Karpas-422 (cell line): ENCODE results near the gene ORC6. TPM values are rescaled to one million over a fixed set of nuclear protein-coding genes. Genes with fewer than 3 reads are reported as not detected.

Experiments used
- DNase-seq: peaks from one replicate; pipeline ENCODE4 v3.0.0-alpha.2; 2015
- H2AFZ ChIP-seq: fragments of 200-600 bp; sonication (generic); 2 replicates; pipeline ENCODE4 v1.6.1; 2014; ENCODE audit warnings: antibody characterized with exemption, low read length, mixed read lengths
- H3K27ac ChIP-seq: fragments of 200-600 bp; sonication (generic); 2 replicates; pipeline ENCODE4 v1.5.1; 2014; ENCODE audit warnings: mild to moderate bottlenecking, low read length, moderate library complexity
- H3K27me3 ChIP-seq: fragments of 200-600 bp; sonication (generic); 2 replicates; pipeline ENCODE4 v1.6.1; 2014; ENCODE audit warnings: low read length, mixed read lengths
- H3K36me3 ChIP-seq: fragments of 200-600 bp; sonication (generic); 2 replicates; pipeline ENCODE4 v1.6.1; 2014; ENCODE audit warnings: low read length, mixed read lengths; ENCODE audit not compliant: insufficient read depth
- H3K4me1 ChIP-seq: fragments of 200-600 bp; sonication (generic); 2 replicates; pipeline ENCODE4 v1.6.1; 2014; ENCODE audit warnings: mild to moderate bottlenecking, low read length, mixed read lengths
- H3K4me2 ChIP-seq: fragments of 200-600 bp; sonication (generic); 2 replicates; pipeline ENCODE4 v1.6.1; 2014; ENCODE audit warnings: low read length, low read depth, mild to moderate bottlenecking; ENCODE audit not compliant: poor library complexity, severe bottlenecking
- H3K4me3 ChIP-seq: fragments of 200-600 bp; sonication (generic); 2 replicates; pipeline ENCODE4 v1.5.1; 2014; ENCODE audit warnings: mild to moderate bottlenecking, antibody characterized with exemption, low read length, mixed read lengths
- H3K79me2 ChIP-seq: fragments of 200-600 bp; sonication (generic); 2 replicates; pipeline ENCODE4 v1.6.1; 2014; ENCODE audit warnings: mild to moderate bottlenecking, low read length, mixed read lengths
- H3K9ac ChIP-seq: fragments of 200-600 bp; sonication (generic); 2 replicates; pipeline ENCODE4 v1.6.0; 2014; ENCODE audit warnings: low read length
- H3K9me2 ChIP-seq: fragments of 200-600 bp; sonication (generic), shearing (Covaris generic); replicated peaks from 2 replicates; pipeline ENCODE4 v1.6.0; 2014; ENCODE audit warnings: mild to moderate bottlenecking, low read length, moderate library complexity; ENCODE audit not compliant: insufficient read depth
- H3K9me3 ChIP-seq: fragments of 300-700, 200-600 bp; sonication (generic); 2 replicates; pipeline ENCODE4 v1.6.1; 2014; ENCODE audit warnings: low read length, mixed read lengths
- H4K20me1 ChIP-seq: fragments of 200-600 bp; sonication (generic); 2 replicates; pipeline ENCODE4 v1.6.1; 2014; ENCODE audit warnings: mild to moderate bottlenecking, antibody characterized with exemption, low read length, low read depth; ENCODE audit not compliant: insufficient read depth
- total RNA-seq: library from RNA; depleted of rRNA; stranded (reverse); fragments of >200 nt; shearing (Covaris generic); gene quantifications from 2 replicates; pipeline ENCODE4 v1.2.3, GENCODE V29; 2014; ENCODE audit warnings: low replicate concordance; rRNA removed

Gene ORC6, protein sequence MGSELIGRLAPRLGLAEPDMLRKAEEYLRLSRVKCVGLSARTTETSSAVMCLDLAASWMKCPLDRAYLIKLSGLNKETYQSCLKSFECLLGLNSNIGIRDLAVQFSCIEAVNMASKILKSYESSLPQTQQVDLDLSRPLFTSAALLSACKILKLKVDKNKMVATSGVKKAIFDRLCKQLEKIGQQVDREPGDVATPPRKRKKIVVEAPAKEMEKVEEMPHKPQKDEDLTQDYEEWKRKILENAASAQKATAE
- 24.4 and 38.0 TPM in 2 replicates for total RNA-seq

DNA sequence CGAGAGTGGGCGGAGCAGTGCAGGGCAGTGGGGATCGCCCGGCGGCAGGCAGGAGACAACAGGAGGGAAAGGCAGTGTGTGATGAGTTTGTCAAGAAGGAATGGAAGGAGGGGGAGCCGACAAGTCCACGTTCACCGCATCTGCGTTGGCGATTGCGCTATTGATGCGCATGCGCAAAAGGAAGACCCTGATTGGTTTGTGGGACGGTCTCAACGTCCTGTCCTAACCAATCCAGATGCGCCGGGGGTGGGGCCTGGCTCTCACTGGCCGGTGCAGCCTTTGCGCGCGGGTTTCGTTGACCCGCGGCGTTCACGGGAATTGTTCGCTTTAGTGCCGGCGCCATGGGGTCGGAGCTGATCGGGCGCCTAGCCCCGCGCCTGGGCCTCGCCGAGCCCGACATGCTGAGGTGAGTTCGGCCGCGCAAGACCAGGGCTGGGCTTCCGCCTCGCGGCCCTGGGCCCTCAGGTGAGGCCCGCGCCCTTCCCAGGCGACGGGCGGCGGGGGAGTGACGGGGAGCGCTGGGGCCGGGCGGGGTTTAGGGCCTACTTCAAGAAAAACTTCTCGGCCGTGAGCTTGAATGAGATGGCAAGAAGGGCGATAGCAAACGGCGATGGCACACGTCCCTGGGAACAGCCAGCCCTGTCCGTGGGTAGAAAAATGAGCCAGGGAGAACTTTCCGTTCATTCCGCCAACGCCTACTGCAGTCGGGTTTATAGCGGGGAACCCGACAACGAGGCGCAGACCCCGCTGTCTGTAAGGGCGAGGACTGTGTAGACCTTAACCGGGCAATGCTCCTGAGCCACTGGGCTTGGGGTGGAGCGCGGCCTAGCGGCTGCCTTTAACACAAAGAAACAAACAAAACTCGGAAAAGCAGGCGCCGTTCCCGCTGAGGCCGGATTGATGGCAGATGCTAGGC is at the start of gene ORC6:
Gene ORC6 (plus strand): TSS at position 295 of the 916 bp plus-strand sequence. CDS start 47 bp downstream, at position 342.
- H3K79me2 ChIP-seq = peaks cover 76% of the 10 kb centered on the region
- DNase-seq = peak; percentile 98
- H3K4me1 ChIP-seq = peaks cover 55% of the 10 kb centered on the region
- H3K27ac ChIP-seq = peak within 1 kb of the TSS; percentile 83
- peaks cover 16% of the 10 kb centered on the region for H3K36me3 ChIP-seq
- peaks cover 45% of the 10 kb centered on the region for H4K20me1 ChIP-seq
- no peaks in the 10 kb centered on the region for H3K9me2 ChIP-seq
- peak within 1 kb of the TSS; percentile 82 for H3K4me3 ChIP-seq
- no peaks in the 10 kb centered on the region for H3K27me3 ChIP-seq
- H2AFZ ChIP-seq = peak within 1 kb of the TSS; percentile 94
- peak within 1 kb of the TSS; percentile 88 for H3K4me2 ChIP-seq
- no peaks in the 10 kb centered on the region for H3K9me3 ChIP-seq
- H3K9ac ChIP-seq = peak within 1 kb of the TSS; percentile 82

DNA sequence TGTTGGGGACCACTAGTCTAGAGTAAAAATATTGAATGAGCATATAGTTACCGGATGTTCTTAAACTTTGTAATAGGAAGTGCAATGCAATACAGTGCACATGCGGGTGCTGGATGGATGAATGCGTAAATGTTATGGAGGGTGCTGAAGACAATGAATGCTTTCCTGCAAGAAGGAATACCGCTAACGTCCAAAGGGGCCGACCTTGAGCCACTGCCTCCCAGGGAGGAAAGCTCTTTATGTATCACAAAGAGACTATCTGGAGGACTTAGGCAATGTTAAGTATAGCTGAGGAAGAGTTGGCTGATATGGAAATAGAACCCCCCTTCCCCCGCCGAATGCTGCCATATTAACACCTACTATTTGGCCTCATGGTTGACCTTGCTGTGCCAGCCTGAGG is 40.8 kb upstream of the ORC6 start:
- no peaks in the 10 kb centered on the region for H3K9me3 ChIP-seq
- no peak overlapping the region for H3K4me2 ChIP-seq
- H3K9me2 ChIP-seq = no peaks in the 10 kb centered on the region
- H3K4me3 ChIP-seq = no peak overlapping the region
- no peaks in the 10 kb centered on the region for H3K27me3 ChIP-seq
- no peaks in the 10 kb centered on the region for H3K36me3 ChIP-seq
- H3K79me2 ChIP-seq = no peaks in the 10 kb centered on the region
- no peak overlapping the region for H3K27ac ChIP-seq
- no peak overlapping the region for H3K9ac ChIP-seq
- no peaks in the 10 kb centered on the region for H4K20me1 ChIP-seq
- no peaks in the 10 kb centered on the region for H3K4me1 ChIP-seq
- DNase-seq = no peak
- H2AFZ ChIP-seq = no peak overlapping the region

DNA sequence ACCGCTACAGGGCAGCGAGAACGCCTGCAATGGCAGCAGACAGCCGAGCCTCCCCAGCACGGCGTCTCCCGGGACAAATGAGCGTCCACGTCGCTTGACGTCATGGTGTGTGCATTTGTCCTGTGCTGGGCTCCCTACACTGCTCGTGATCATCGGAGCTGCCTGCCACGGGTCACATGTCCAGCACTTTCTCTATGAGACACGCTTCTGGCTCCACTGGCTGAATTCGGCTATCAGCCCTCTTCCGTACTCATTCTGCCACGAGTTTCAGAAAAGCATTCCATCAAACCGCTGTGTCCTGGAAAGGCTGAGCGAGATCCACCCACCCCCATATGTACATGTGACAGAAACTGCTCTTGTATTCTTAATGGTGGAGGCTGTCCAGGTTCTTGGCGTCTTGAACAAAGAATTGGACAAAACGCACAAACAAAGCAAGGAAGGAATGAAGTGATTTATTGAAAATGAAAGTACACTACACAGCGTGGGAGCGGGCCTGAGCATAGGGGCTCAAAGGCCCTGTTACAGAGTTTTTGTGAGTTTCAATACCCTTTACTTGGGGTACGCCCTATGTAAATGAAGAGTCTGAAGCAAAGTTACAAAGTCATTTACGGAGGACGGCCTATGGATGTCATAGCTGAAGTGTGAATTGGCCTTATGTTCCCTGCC is 39.7 kb upstream of the ORC6 start:
- no peak overlapping the region for H3K4me2 ChIP-seq
- no peaks in the 10 kb centered on the region for H3K27me3 ChIP-seq
- no peaks in the 10 kb centered on the region for H3K9me3 ChIP-seq
- H3K36me3 ChIP-seq = no peaks in the 10 kb centered on the region
- no peak overlapping the region for H3K4me3 ChIP-seq
- no peak overlapping the region for H3K9ac ChIP-seq
- H3K9me2 ChIP-seq = no peaks in the 10 kb centered on the region
- no peak for DNase-seq
- H4K20me1 ChIP-seq = no peaks in the 10 kb centered on the region
- no peaks in the 10 kb centered on the region for H3K4me1 ChIP-seq
- no peaks in the 10 kb centered on the region for H3K79me2 ChIP-seq
- no peak overlapping the region for H2AFZ ChIP-seq
- H3K27ac ChIP-seq = no peak overlapping the region

DNA sequence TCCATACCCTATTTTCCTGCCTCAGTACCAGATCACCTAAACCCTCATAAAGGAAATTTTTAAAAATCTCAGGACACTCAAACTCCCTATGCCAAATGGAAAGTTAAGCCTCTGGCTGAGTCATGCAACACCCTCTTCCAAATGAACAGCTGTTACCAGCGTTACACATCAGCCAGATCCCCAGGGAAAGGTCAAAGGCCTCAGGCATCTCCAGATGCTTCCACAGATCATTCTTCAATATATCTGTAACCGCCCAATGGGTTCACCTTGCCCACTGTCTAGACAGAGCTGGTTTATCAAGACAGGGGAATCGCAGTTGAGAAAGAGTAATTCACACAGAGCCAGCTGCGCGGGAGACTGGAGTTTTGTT is 39.2 kb upstream of the ORC6 start:
- H2AFZ ChIP-seq = no peak overlapping the region
- H3K79me2 ChIP-seq = no peaks in the 10 kb centered on the region
- H3K27me3 ChIP-seq = no peaks in the 10 kb centered on the region
- DNase-seq = no peak
- H3K9ac ChIP-seq = no peak overlapping the region
- H3K4me3 ChIP-seq = no peak overlapping the region
- H3K4me2 ChIP-seq = no peak overlapping the region
- no peaks in the 10 kb centered on the region for H3K36me3 ChIP-seq
- no peak overlapping the region for H3K27ac ChIP-seq
- H3K9me2 ChIP-seq = no peaks in the 10 kb centered on the region
- no peaks in the 10 kb centered on the region for H4K20me1 ChIP-seq
- H3K9me3 ChIP-seq = no peaks in the 10 kb centered on the region
- H3K4me1 ChIP-seq = no peaks in the 10 kb centered on the region

DNA sequence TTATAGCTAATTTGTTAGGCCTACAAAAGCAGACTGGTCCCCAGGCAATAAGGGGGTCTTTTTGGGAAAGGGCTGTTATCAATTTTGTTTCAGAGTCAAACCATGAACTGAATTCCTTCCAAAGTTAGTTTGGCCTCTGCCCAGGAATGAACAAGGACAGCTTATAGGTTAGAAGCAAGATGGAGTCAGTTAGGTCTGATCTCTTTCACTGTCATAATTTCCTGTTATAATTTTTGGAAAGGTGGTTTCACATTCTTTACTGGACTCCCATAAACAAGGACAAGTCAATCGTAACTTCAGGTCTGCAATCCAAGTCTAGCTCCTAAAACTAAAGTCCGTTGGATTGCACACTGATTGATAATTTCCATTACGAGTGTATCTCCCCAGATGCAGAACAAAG is 38.2 kb upstream of the ORC6 start:
- H3K9me2 ChIP-seq = no peaks in the 10 kb centered on the region

DNA sequence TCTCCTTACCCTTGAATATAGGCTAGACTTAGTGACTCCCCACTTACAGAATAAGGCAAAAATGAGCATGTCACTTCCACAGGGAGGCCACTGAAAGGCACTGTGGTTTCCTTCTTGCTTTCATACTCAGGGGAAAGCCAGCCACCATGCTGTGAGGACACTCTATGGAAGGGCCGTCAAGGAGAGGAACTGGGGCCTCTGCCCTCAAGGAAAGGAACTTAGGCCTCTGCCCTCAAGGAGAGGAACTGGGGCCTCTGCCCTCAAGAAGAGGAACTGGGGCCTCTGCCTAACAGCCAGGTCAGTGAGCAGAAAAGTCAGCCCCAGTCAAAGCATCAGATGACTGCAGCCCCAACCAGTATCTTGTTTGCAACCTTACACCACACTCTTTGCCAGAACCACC is 30.5 kb upstream of the ORC6 start:
- DNase-seq = peak; percentile 78
- H3K27ac ChIP-seq = peak overlapping the region; percentile 59

More for the DNA sequence above, 38.2 kb upstream of the ORC6 start:
- H3K4me3 ChIP-seq = no peak overlapping the region
- H3K27me3 ChIP-seq = no peaks in the 10 kb centered on the region
- no peak overlapping the region for H3K9ac ChIP-seq
- H3K27ac ChIP-seq = no peak overlapping the region
- H3K4me1 ChIP-seq = no peaks in the 10 kb centered on the region
- no peak for DNase-seq
- H3K4me2 ChIP-seq = no peak overlapping the region
- no peaks in the 10 kb centered on the region for H4K20me1 ChIP-seq
- H3K9me3 ChIP-seq = no peaks in the 10 kb centered on the region
- H3K36me3 ChIP-seq = no peaks in the 10 kb centered on the region
- H2AFZ ChIP-seq = no peak overlapping the region
- no peaks in the 10 kb centered on the region for H3K79me2 ChIP-seq

DNA sequence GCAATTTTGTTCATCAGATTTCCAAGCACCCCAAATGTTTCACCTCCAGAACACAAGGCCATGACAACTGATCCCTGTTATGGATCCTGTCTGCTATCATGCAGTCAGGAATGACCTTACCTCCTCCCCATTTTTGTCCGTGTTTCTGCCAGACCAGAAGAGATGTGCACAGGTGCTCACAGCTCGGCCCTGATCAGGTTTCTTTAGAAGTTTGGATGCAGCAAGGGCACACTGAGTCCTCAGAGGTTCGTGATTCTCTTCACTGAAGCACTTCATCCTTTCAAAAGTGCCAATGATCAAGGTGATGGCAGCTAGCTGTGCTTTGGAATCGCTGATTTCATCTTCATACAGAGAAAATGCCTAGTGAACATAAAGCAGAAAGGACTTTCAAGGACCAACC is 27.3 kb upstream of the ORC6 start:
- no peak overlapping the region for H3K9ac ChIP-seq
- no peak overlapping the region for H3K27ac ChIP-seq
- H3K36me3 ChIP-seq = peaks cover 29% of the 10 kb centered on the region
- H3K27me3 ChIP-seq = no peaks in the 10 kb centered on the region
- DNase-seq = no peak
- H2AFZ ChIP-seq = no peak overlapping the region
- no peak overlapping the region for H3K4me3 ChIP-seq
- H3K9me3 ChIP-seq = no peaks in the 10 kb centered on the region
- peaks cover 20% of the 10 kb centered on the region for H3K4me1 ChIP-seq
- H3K4me2 ChIP-seq = no peak overlapping the region
- H4K20me1 ChIP-seq = no peaks in the 10 kb centered on the region
- no peaks in the 10 kb centered on the region for H3K9me2 ChIP-seq
- H3K79me2 ChIP-seq = no peaks in the 10 kb centered on the region

More for the DNA sequence above, 30.5 kb upstream of the ORC6 start:
- peaks cover 22% of the 10 kb centered on the region for H3K36me3 ChIP-seq
- H3K4me2 ChIP-seq = peak overlapping the region; percentile 18
- no peak overlapping the region for H2AFZ ChIP-seq
- H3K27me3 ChIP-seq = no peaks in the 10 kb centered on the region
- no peak overlapping the region for H3K9ac ChIP-seq
- no peaks in the 10 kb centered on the region for H3K9me3 ChIP-seq
- no peaks in the 10 kb centered on the region for H3K9me2 ChIP-seq
- H3K4me1 ChIP-seq = peaks cover 20% of the 10 kb centered on the region
- no peak overlapping the region for H3K4me3 ChIP-seq
- H4K20me1 ChIP-seq = no peaks in the 10 kb centered on the region
- H3K79me2 ChIP-seq = no peaks in the 10 kb centered on the region
